ENCODE measurements around the gene BPIFB6.

The BPIFB6 gene

DNA sequence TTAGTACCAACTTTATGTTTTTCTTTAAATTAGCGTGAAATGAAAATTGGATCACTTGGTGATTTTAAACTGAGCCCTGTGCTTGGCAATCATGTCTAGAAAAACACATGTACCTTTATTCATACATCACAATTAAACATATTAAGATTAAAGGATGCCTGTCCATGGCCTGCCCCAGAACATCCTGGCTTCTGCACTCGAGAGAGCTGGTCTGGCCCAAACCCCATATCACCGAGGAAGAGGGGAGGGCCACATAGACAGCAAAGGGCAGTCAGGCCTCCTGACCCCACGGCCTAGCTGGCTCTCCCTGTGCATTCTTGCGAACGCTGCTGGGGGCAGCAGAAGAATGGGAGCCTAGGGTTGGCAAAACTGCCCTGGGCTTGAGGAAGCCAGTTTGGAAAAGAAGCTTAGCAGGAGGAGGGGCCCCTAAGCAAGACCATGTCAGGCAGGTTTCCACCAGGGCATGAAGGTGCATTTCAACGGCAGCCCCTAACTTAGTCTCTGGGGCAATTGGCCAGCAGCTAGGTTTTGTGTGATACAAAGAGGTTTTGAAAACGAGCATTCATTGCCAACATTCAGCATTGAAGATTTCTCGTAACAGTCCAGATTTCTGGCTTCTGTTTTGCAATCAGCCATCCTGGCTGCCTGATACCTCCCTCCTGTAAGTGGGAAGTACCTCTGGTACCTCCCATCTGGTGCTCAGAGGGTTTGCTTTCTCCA lies 30.8 kb downstream of the BPIFB6 start:
- DNase-seq (ENCODE audit: low read depth, low spot score): no peak
- no peaks in the 10 kb centered on the region for H3K27me3 ChIP-seq (ENCODE audit: insufficient read depth, insufficient read length)
- no peak overlapping the region for H3K9ac ChIP-seq (ENCODE audit: insufficient read length, low read depth)
- no peaks in the 10 kb centered on the region for H3K9me3 ChIP-seq (ENCODE audit: insufficient read depth, low read length)
- H3K4me3 ChIP-seq (ENCODE audit: insufficient read length, low read depth): no peak overlapping the region
- no peaks in the 10 kb centered on the region for H3K4me1 ChIP-seq (ENCODE audit: insufficient read depth, insufficient read length)
- TF ChIP-seq YY1 (IDR thresholded peaks at IDR 0.05; ENCODE audit: insufficient read depth, insufficient read length) (no peak), SUZ12 (IDR thresholded peaks at IDR 0.05; ENCODE audit: extremely low read depth, insufficient read depth, insufficient read length) (no peak), ZNF274 (IDR thresholded peaks at IDR 0.05; ENCODE audit: low read depth, low read length) (no peak)
- no peaks in the 10 kb centered on the region for H3K36me3 ChIP-seq (ENCODE audit: insufficient read depth, insufficient read length, low read length)

DNA sequence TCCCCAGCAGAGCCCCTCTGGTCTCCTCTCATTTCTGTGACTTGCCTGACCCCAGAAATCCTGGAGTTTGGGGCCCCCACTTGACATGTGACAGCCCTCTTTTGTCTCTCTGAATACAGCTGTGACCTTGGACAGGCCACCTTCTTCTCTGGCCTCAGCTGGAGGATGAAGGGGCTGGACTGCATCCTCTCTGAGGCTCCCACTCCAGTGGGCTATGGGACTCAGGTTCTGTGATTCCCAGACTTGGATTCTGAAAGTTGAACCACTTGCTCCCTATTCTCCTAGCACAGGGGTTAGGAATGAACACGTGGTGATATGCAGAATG lies 31.3 kb downstream of the BPIFB6 start:
- Histone ChIP-seq H3K4me3 (ENCODE audit: insufficient read length, low read depth) (no peak overlapping the region), H3K9ac (ENCODE audit: insufficient read length, low read depth) (no peak overlapping the region), H3K9me3 (ENCODE audit: insufficient read depth, low read length) (no peaks in the 10 kb centered on the region), H3K27me3 (ENCODE audit: insufficient read depth, insufficient read length) (no peaks in the 10 kb centered on the region), H3K4me1 (ENCODE audit: insufficient read depth, insufficient read length) (no peaks in the 10 kb centered on the region), H3K36me3 (ENCODE audit: insufficient read depth, insufficient read length, low read length) (no peaks in the 10 kb centered on the region)
- no peak for TF ChIP-seq YY1 (IDR thresholded peaks at IDR 0.05; ENCODE audit: insufficient read depth, insufficient read length)
- TF ChIP-seq ZNF274 (IDR thresholded peaks at IDR 0.05; ENCODE audit: low read depth, low read length): no peak
- TF ChIP-seq SUZ12 (IDR thresholded peaks at IDR 0.05; ENCODE audit: extremely low read depth, insufficient read depth, insufficient read length): no peak
- DNase-seq (ENCODE audit: low read depth, low spot score): no peak

DNA sequence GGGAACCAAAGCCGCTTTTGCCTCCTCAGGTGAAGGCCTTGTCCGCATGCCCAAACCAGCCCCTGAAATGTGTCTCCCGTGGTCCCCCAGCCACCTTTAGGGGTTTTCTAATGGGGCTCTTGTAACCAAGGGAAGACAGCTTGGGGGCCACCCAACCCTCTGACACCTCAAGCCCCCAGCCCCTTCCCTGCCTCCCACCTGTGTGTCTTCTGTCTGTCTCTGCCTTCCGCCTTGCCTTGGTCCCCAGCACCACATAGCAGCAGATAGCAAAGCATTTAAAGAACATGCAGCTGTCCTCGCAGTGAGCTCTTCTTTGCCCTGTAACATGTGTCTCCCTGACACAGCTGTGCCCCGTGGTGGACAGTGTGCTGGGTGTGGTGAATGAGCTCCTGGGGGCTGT lies 31.8 kb downstream of the BPIFB6 start:
- no peaks in the 10 kb centered on the region for H3K36me3 ChIP-seq (ENCODE audit: insufficient read depth, insufficient read length, low read length)
- no peak for DNase-seq (ENCODE audit: low read depth, low spot score)
- H3K9ac ChIP-seq (ENCODE audit: insufficient read length, low read depth): no peak overlapping the region
- no peaks in the 10 kb centered on the region for H3K9me3 ChIP-seq (ENCODE audit: insufficient read depth, low read length)
- no peaks in the 10 kb centered on the region for H3K4me1 ChIP-seq (ENCODE audit: insufficient read depth, insufficient read length)
- no peaks in the 10 kb centered on the region for H3K27me3 ChIP-seq (ENCODE audit: insufficient read depth, insufficient read length)
- TF ChIP-seq SUZ12 (IDR thresholded peaks at IDR 0.05; ENCODE audit: extremely low read depth, insufficient read depth, insufficient read length) (no peak), ZNF274 (IDR thresholded peaks at IDR 0.05; ENCODE audit: low read depth, low read length) (no peak), YY1 (IDR thresholded peaks at IDR 0.05; ENCODE audit: insufficient read depth, insufficient read length) (no peak)
- no peak overlapping the region for H3K4me3 ChIP-seq (ENCODE audit: insufficient read length, low read depth)

DNA sequence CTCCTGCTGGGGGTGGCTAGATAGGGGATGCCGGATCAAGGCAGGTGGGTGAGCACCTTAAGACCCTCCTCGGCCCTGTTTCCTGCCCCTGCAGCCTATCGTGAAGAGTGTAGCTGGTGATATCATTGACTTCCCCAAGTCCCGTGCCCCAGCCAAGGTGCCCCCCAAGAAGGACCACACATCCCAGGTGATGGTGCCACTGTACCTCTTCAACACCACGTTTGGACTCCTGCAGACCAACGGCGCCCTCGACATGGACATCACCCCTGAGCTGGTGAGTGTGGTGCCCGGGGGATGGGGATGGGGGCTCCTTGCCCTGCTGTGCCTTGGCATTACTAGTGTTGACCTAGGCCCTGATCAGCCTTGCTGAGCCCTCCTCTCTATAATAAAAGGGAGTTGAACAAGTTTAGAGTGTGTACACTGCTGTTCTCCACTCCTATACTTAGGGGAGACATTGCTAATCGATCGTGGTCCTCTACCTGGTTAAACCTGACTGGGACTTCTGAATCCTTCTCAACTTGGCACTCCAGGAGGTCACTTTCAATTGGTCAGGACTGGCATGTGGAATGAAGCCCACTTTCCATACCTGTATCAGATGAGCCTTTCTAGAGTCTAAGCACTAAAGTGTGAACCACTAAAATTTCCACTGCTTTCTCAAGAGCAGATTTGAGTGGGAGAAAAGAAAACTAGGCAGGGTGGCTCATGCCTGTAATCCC lies 33.3 kb downstream of the BPIFB6 start:
- Histone ChIP-seq H3K4me1 (ENCODE audit: insufficient read depth, insufficient read length) (no peaks in the 10 kb centered on the region), H3K9me3 (ENCODE audit: insufficient read depth, low read length) (no peaks in the 10 kb centered on the region), H3K36me3 (ENCODE audit: insufficient read depth, insufficient read length, low read length) (no peaks in the 10 kb centered on the region), H3K9ac (ENCODE audit: insufficient read length, low read depth) (no peak overlapping the region), H3K27me3 (ENCODE audit: insufficient read depth, insufficient read length) (no peaks in the 10 kb centered on the region), H3K4me3 (ENCODE audit: insufficient read length, low read depth) (no peak overlapping the region)
- DNase-seq (ENCODE audit: low read depth, low spot score): no peak
- no peak for TF ChIP-seq YY1 (IDR thresholded peaks at IDR 0.05; ENCODE audit: insufficient read depth, insufficient read length)
- no peak for TF ChIP-seq ZNF274 (IDR thresholded peaks at IDR 0.05; ENCODE audit: low read depth, low read length)
- no peak for TF ChIP-seq SUZ12 (IDR thresholded peaks at IDR 0.05; ENCODE audit: extremely low read depth, insufficient read depth, insufficient read length)

DNA sequence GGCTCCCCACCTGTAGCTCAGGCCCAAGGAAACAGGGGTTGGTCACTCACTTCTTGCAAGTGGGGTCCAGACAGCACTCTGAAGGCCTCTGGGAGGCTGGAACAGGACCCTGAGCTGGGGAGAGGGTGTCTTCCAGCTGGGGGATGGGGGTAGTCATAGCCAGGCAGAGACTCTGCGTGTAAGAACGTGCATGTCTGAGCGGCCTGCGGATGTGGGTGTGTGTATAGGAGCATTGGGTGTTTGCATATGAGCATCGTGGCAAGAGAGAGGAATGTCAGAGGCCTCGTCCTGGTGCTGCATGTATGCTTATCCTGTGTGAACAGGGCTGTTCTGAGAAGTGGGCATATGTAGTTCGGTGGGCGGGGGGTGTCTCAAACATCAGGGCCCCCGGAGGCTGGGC lies 34.3 kb downstream of the BPIFB6 start:
- Histone ChIP-seq H3K9ac (ENCODE audit: insufficient read length, low read depth) (no peak overlapping the region), H3K36me3 (ENCODE audit: insufficient read depth, insufficient read length, low read length) (no peaks in the 10 kb centered on the region), H3K4me1 (ENCODE audit: insufficient read depth, insufficient read length) (no peaks in the 10 kb centered on the region), H3K27me3 (ENCODE audit: insufficient read depth, insufficient read length) (no peaks in the 10 kb centered on the region), H3K4me3 (ENCODE audit: insufficient read length, low read depth) (no peak overlapping the region), H3K9me3 (ENCODE audit: insufficient read depth, low read length) (no peaks in the 10 kb centered on the region)
- TF ChIP-seq SUZ12 (IDR thresholded peaks at IDR 0.05; ENCODE audit: extremely low read depth, insufficient read depth, insufficient read length) (no peak), ZNF274 (IDR thresholded peaks at IDR 0.05; ENCODE audit: low read depth, low read length) (no peak), YY1 (IDR thresholded peaks at IDR 0.05; ENCODE audit: insufficient read depth, insufficient read length) (no peak)
- no peak for DNase-seq (ENCODE audit: low read depth, low spot score)

DNA sequence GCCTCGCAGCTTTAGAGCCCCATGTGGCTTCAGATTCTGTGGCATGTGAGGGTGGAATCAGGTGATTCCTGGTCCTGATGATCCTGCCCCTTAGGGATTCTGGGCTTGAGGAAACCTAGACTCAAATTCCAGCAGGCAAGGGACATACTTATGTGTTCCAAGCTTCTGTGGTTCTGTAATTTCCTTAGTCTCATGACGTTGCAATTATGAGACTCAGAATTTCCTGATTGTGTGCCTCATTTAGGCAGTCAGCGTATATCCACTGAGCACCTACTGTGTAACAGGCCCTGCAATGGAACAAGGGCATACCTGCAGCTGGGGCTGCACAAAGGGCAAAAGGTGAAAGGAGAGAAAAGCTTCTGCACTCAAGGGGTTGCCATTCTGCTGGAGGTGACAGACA lies 36.4 kb downstream of the BPIFB6 start:
- Histone ChIP-seq H3K36me3 (ENCODE audit: insufficient read depth, insufficient read length, low read length) (no peaks in the 10 kb centered on the region), H3K9ac (ENCODE audit: insufficient read length, low read depth) (no peak overlapping the region), H3K4me1 (ENCODE audit: insufficient read depth, insufficient read length) (no peaks in the 10 kb centered on the region), H3K9me3 (ENCODE audit: insufficient read depth, low read length) (no peaks in the 10 kb centered on the region), H3K27me3 (ENCODE audit: insufficient read depth, insufficient read length) (no peaks in the 10 kb centered on the region), H3K4me3 (ENCODE audit: insufficient read length, low read depth) (no peak overlapping the region)
- no peak for DNase-seq (ENCODE audit: low read depth, low spot score)
- no peak for TF ChIP-seq SUZ12 (IDR thresholded peaks at IDR 0.05; ENCODE audit: extremely low read depth, insufficient read depth, insufficient read length)
- TF ChIP-seq ZNF274 (IDR thresholded peaks at IDR 0.05; ENCODE audit: low read depth, low read length): no peak
- no peak for TF ChIP-seq YY1 (IDR thresholded peaks at IDR 0.05; ENCODE audit: insufficient read depth, insufficient read length)

DNA sequence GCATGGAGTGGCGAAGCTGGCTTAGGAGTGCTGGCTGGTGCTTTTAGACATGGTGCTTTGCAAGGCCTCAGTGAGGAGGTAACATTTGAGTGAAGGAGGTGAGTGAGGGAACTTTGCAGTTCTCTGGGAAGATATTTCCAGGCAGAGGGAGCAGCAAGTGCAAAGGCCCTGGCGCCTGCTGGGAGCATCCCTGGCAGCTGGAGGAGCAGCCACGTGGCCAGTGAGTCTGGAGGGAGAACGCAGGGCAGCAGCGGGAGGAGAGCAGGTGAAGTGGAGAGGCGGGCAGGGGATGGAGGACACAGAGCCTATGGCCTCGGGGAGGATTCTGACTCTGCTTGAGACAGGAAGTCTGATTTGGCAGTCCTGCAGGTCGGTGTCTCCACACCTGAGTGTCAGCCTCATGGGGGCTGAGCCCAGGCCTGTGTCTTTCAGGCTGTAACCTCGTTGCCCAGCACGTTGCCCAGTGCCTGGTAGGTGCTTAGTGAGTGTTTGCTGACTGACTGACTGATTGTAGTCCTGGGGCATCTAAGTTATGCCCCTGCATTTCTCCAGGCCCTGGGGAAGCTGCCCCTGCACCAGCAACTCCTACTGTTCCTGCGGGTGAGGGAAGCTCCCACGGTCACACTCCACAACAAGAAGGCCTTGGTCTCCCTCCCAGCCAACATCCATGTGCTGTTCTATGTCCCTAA lies 36.9 kb downstream of the BPIFB6 start:
- H3K27me3 ChIP-seq (ENCODE audit: insufficient read depth, insufficient read length): no peaks in the 10 kb centered on the region
- no peak for DNase-seq (ENCODE audit: low read depth, low spot score)
- no peaks in the 10 kb centered on the region for H3K9me3 ChIP-seq (ENCODE audit: insufficient read depth, low read length)
- no peak overlapping the region for H3K9ac ChIP-seq (ENCODE audit: insufficient read length, low read depth)
- TF ChIP-seq YY1 (IDR thresholded peaks at IDR 0.05; ENCODE audit: insufficient read depth, insufficient read length) (no peak), SUZ12 (IDR thresholded peaks at IDR 0.05; ENCODE audit: extremely low read depth, insufficient read depth, insufficient read length) (no peak), ZNF274 (IDR thresholded peaks at IDR 0.05; ENCODE audit: low read depth, low read length) (no peak)
- H3K4me1 ChIP-seq (ENCODE audit: insufficient read depth, insufficient read length): no peaks in the 10 kb centered on the region
- H3K36me3 ChIP-seq (ENCODE audit: insufficient read depth, insufficient read length, low read length): no peaks in the 10 kb centered on the region
- H3K4me3 ChIP-seq (ENCODE audit: insufficient read length, low read depth): no peak overlapping the region

Data from NT2/D1 (cell line).